Activated CD8-positive, alpha-beta T cell treated with anti-CD3 and anti-CD28 coated beads for 36 hours (primary cell): Measurements from ENCODE around the gene CNOT3. TPM values are rescaled to one million over a fixed set of nuclear protein-coding genes. Genes with fewer than 3 reads are reported as not detected.

Experiments used
- ATAC-seq: fragments of 200-7000 bp; cut with Tn5 transposase; one replicate; pipeline ENCODE4 v1.10.0; 2021; ENCODE audit warnings: mild to moderate bottlenecking, moderate library complexity
- CTCF ChIA-PET: fragments of 350-600 bp; sonication (Branson Sonifier 250); formaldehyde crosslinking; loops from one replicate; lab custom pipeline; 2021; ENCODE audit warnings: antibody characterized with exemption; lab: Charles Lee
- POLR2A ChIA-PET: fragments of 350-600 bp; sonication (Branson Sonifier 250); formaldehyde crosslinking; loops from one replicate; lab custom pipeline; 2021; ENCODE audit warnings: antibody characterized with exemption; lab: Charles Lee
- DNase-seq: peaks from one replicate; pipeline ENCODE4 v3.0.0-alpha.2; 2020
- H3K27ac Mint-ChIP-seq: one replicate; pipeline ENCODE4 v1.8.0; 2021; ENCODE audit warnings: mild to moderate bottlenecking, mixed read lengths
- H3K27me3 Mint-ChIP-seq: one replicate; pipeline ENCODE4 v1.8.0; 2021; ENCODE audit warnings: mixed read lengths
- H3K36me3 Mint-ChIP-seq: one replicate; pipeline ENCODE4 v1.8.0; 2021; ENCODE audit warnings: low read depth, mixed read lengths
- H3K4me1 Mint-ChIP-seq: one replicate; pipeline ENCODE4 v1.8.0; 2021; ENCODE audit warnings: low read depth, mixed read lengths
- H3K4me3 Mint-ChIP-seq: one replicate; pipeline ENCODE4 v1.8.0; 2021; ENCODE audit warnings: mild to moderate bottlenecking, moderate library complexity, mixed read lengths
- H3K9me3 Mint-ChIP-seq: one replicate; pipeline ENCODE4 v1.8.0; 2021; ENCODE audit warnings: mixed read lengths
- intact Hi-C: fragments of 100-400 bp; cut with micrococcal nuclease; formaldehyde crosslinking; loops from one replicate; pipeline ENCODE4 v1.10.0; 2022
- total RNA-seq, 2 experiments: library from RNA; stranded (reverse); gene quantifications; one replicate each; pipeline ENCODE4 v1.2.3, GENCODE V29; 2021
- TF ChIP-seq, protein P1 (sequence below): fragments of 200-600 bp; IDR thresholded peaks from one replicate; pipeline ENCODE4 v1.8.0; 2022; ENCODE audit warnings: antibody characterized with exemption, mild to moderate bottlenecking

The CNOT3 gene
- total RNA-seq, 2 experiments from 2014 or later = 48.8 to 50.7 TPM

DNA sequence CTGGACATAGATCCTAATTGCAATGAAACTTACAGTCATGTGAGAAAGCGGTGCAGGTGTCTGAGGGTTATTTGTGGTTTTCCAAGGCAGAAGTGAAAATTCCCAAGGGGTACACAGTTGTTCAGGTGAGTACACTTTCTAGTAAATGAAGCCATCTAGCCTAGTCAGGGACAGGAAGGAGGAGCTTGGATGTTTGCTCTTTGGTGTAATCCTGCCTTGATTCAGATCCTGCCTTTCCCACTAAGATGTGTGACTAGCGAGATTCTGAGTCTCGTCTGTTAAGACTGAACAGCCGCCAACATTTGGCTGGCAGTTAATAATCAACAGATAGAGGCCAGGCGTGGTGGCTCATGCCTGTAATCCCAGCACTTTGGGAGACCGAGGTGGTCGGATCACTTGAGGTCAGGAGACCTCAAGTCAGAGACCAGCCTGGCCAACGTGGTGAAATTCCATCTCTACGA lies 65.6 kb downstream of the CNOT3 start:
- DNase-seq (no peak), ATAC-seq (no peak)
- Mint-ChIP-seq H3K27ac (peak overlapping the region; percentile 62), H3K4me3 (peak overlapping the region; percentile 87), H3K4me1 (peaks cover 68% of the 10 kb centered on the region), H3K9me3 (no peaks in the 10 kb centered on the region), H3K36me3 (peaks cover 75% of the 10 kb centered on the region), H3K27me3 (no peaks in the 10 kb centered on the region)
- TF ChIP-seq, protein P1, sequence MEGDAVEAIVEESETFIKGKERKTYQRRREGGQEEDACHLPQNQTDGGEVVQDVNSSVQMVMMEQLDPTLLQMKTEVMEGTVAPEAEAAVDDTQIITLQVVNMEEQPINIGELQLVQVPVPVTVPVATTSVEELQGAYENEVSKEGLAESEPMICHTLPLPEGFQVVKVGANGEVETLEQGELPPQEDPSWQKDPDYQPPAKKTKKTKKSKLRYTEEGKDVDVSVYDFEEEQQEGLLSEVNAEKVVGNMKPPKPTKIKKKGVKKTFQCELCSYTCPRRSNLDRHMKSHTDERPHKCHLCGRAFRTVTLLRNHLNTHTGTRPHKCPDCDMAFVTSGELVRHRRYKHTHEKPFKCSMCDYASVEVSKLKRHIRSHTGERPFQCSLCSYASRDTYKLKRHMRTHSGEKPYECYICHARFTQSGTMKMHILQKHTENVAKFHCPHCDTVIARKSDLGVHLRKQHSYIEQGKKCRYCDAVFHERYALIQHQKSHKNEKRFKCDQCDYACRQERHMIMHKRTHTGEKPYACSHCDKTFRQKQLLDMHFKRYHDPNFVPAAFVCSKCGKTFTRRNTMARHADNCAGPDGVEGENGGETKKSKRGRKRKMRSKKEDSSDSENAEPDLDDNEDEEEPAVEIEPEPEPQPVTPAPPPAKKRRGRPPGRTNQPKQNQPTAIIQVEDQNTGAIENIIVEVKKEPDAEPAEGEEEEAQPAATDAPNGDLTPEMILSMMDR = no peak
- POLR2A ChIA-PET = interaction anchor here (0.9 to 18.7 kb wide), 7 partner anchors 3 to 259 kb away, joined by 3 to 419 read pairs (median 8); partner anchors contain the start of genes CNOT3, LENG1, MBOAT7 and RPS9
- CTCF ChIA-PET = no interaction called here
- intact Hi-C loops = no loop called here

GRCh38 chr19:54204767-54205468 lies 67.4 kb downstream of the CNOT3 start:
- H3K4me3 Mint-ChIP-seq = peak overlapping the region; percentile 87

More at GRCh38 chr19:54204767-54205468, 67.4 kb downstream of the CNOT3 start:
- peak overlapping the region; percentile 62 for H3K27ac Mint-ChIP-seq
- H3K36me3 Mint-ChIP-seq = peaks cover 82% of the 10 kb centered on the region
- ChIA-PET POLR2A (interaction anchor here (0.6 to 16.5 kb wide), 11 partner anchors 10 to 1180 kb away, joined by 3 to 419 read pairs (median 4); partner anchors contain the start of genes LENG1, LILRB3, MBOAT7 and RPS9), CTCF (interaction anchor here (1.0 kb wide), 1 partner anchor 15 kb away, joined by 3 read pairs; the partner anchor contains the start of gene MBOAT7)
- intact Hi-C loops = no loop called here
- H3K9me3 Mint-ChIP-seq = no peaks in the 10 kb centered on the region
- no peak for DNase-seq
- H3K27me3 Mint-ChIP-seq = no peaks in the 10 kb centered on the region
- TF ChIP-seq, protein P1 = no peak
- no peak for ATAC-seq
- H3K4me1 Mint-ChIP-seq = peaks cover 80% of the 10 kb centered on the region

Other genes with a start within 250 kb of the CNOT3 start
- not detected for gene CACNG7, start 228.5 kb upstream of the CNOT3 start, total RNA-seq
- gene CACNG8, start 174.8 kb upstream of the CNOT3 start, total RNA-seq = not detected
- gene CACNG6, start 146.1 kb upstream of the CNOT3 start, total RNA-seq = not detected
- gene VSTM1, start 73.9 kb upstream of the CNOT3 start, total RNA-seq = not detected
- not detected for gene TARM1, start 56.4 kb upstream of the CNOT3 start, total RNA-seq
- under 1 TPM; 0.68 to 0.76 TPM for gene OSCAR, start 37.0 kb upstream of the CNOT3 start, total RNA-seq
- gene NDUFA3, start 34.9 kb upstream of the CNOT3 start, total RNA-seq = 10 to 100 TPM; 94.8 to 96.7 TPM
- gene TFPT, start 22.1 kb upstream of the CNOT3 start, total RNA-seq = 10 to 100 TPM; 27.7 to 28.1 TPM
- gene PRPF31, start 22.0 kb upstream of the CNOT3 start, total RNA-seq = 10 to 100 TPM; 81.1 to 85.2 TPM
- gene LENG1, start 22.0 kb downstream of the CNOT3 start, total RNA-seq = 1 to 10 TPM; 3.3 to 4.0 TPM
- gene TMC4, start 35.4 kb downstream of the CNOT3 start, total RNA-seq = under 1 TPM in 1 of 2 experiments, not detected in 1; 0.54 TPM
- gene MBOAT7, start 51.8 kb downstream of the CNOT3 start, total RNA-seq = 10 to 100 TPM; 53.8 to 55.4 TPM
- gene TSEN34, start 53.5 kb downstream of the CNOT3 start, total RNA-seq = 10 to 100 TPM; 12.5 TPM
- 1,000 to 10,000 TPM; 1,921 to 1,931 TPM for gene RPS9, start 63.1 kb downstream of the CNOT3 start, total RNA-seq
- not detected for gene LILRB3, start 85.2 kb downstream of the CNOT3 start, total RNA-seq
- not detected for gene LILRA6, start 105.0 kb downstream of the CNOT3 start, total RNA-seq
- gene LILRB5, start 119.5 kb downstream of the CNOT3 start, total RNA-seq = not detected
- not detected for gene LILRB2, start 143.3 kb downstream of the CNOT3 start, total RNA-seq
- gene LILRA5, start 175.4 kb downstream of the CNOT3 start, total RNA-seq = not detected
- not detected for gene LILRA4, start 201.4 kb downstream of the CNOT3 start, total RNA-seq
- gene LAIR1, start 227.2 kb downstream of the CNOT3 start, total RNA-seq = 10 to 100 TPM; 11.3 TPM